Type B pancreatic cell (in vitro differentiated cells): Measurements from ENCODE around the gene SLC8A2. TPM values are rescaled to one million over a fixed set of nuclear protein-coding genes. Genes with fewer than 3 reads are reported as not detected.
A peak's percentile ranks its signal among the peaks of the same experiment; 100 is the strongest.

ENCODE experiments used
- DNase-seq: peaks from one replicate; pipeline ENCODE4 v3.0.0; 2021; ENCODE audit warnings: mixed read lengths; ENCODE audit not compliant: unreplicated experiment; ENCODE audit errors: extremely low spot score
- H3K27ac Mint-ChIP-seq: 2 replicates; pipeline ENCODE4 v1.8.0; 2021; ENCODE audit warnings: mild to moderate bottlenecking, mixed read lengths
- H3K27me3 Mint-ChIP-seq: 2 replicates; pipeline ENCODE4 v1.8.0; 2021; ENCODE audit warnings: mixed read lengths
- H3K36me3 Mint-ChIP-seq: 2 replicates; pipeline ENCODE4 v1.8.0; 2021; ENCODE audit warnings: mixed read lengths
- H3K4me1 Mint-ChIP-seq: one replicate; pipeline ENCODE4 v1.8.0; 2021; ENCODE audit warnings: mixed read lengths; ENCODE audit not compliant: unreplicated experiment
- H3K4me3 Mint-ChIP-seq: 2 replicates; pipeline ENCODE4 v1.8.0; 2021; ENCODE audit warnings: mild to moderate bottlenecking, mixed read lengths
- H3K9me3 Mint-ChIP-seq: 2 replicates; pipeline ENCODE4 v1.8.0; 2021; ENCODE audit warnings: mixed read lengths
- CTCF ChIP-seq: fragments of 200-600 bp; sonication (generic); conservative IDR thresholded peaks from 2 replicates; pipeline ENCODE4 v1.5.0; 2021; ENCODE audit warnings: antibody characterized with exemption, mild to moderate bottlenecking
- total RNA-seq: library from RNA; stranded (reverse); gene quantifications from 2 replicates; pipeline ENCODE4 v1.2.1, GENCODE V29; 2021; ENCODE audit warnings: low replicate concordance

Gene SLC8A2
- total RNA-seq, 1 donor from 2014 or later: 1.3 TPM

- Mint-ChIP-seq H3K27me3 (peaks cover 27% of the 10 kb centered on the region), H3K36me3 (no peaks in the 10 kb centered on the region), H3K4me3 (no peak overlapping the region), H3K27ac (no peak overlapping the region), H3K9me3 (no peaks in the 10 kb centered on the region), H3K4me1 (no peaks in the 10 kb centered on the region)
- no peak for DNase-seq
- no peak for TF ChIP-seq CTCF
Observed at GRCh38 chr19:47404334-47405196, 67.1 kb downstream of the SLC8A2 start.

- Mint-ChIP-seq H3K36me3 (no peaks in the 10 kb centered on the region), H3K4me1 (peaks cover 13% of the 10 kb centered on the region), H3K27me3 (peaks cover 28% of the 10 kb centered on the region), H3K27ac (no peak overlapping the region), H3K4me3 (no peak overlapping the region), H3K9me3 (no peaks in the 10 kb centered on the region)
- DNase-seq: no peak
- no peak for TF ChIP-seq CTCF
Observed at GRCh38 chr19:47402504-47402903, 69.2 kb downstream of the SLC8A2 start.

- Mint-ChIP-seq H3K4me3 (no peak overlapping the region), H3K36me3 (no peaks in the 10 kb centered on the region), H3K27ac (peak overlapping the region; percentile 13), H3K27me3 (peaks cover 42% of the 10 kb centered on the region), H3K9me3 (no peaks in the 10 kb centered on the region), H3K4me1 (peaks cover 13% of the 10 kb centered on the region)
- DNase-seq: no peak
- TF ChIP-seq CTCF: no peak
Observed at GRCh38 chr19:47398707-47399597, 72.7 kb downstream of the SLC8A2 start.

- no peaks in the 10 kb centered on the region for H3K36me3 Mint-ChIP-seq
- no peak for DNase-seq
- peak overlapping the region; percentile 65 for H3K27ac Mint-ChIP-seq
- H3K4me3 Mint-ChIP-seq: no peak overlapping the region
- peaks cover 42% of the 10 kb centered on the region for H3K27me3 Mint-ChIP-seq
- TF ChIP-seq CTCF: peak; percentile 95
- no peaks in the 10 kb centered on the region for H3K9me3 Mint-ChIP-seq
- no peaks in the 10 kb centered on the region for H3K4me1 Mint-ChIP-seq
Observed at GRCh38 chr19:47391510-47392223, 80.0 kb downstream of the SLC8A2 start.
